ENCODE results near the gene TMEM8B. TPM values are rescaled to one million over a fixed set of nuclear protein-coding genes. Genes with fewer than 3 reads are reported as not detected.

TMEM8B gene
- 5.6 TPM for total RNA-seq

- peak; percentile 92 for DNase-seq
Measured at GRCh38 chr9:35829084-35829763, at the start of gene TMEM8B. Gene TMEM8B (plus strand): TSS chr9:35829228. CDS start chr9:35829448, 220 bp downstream.

- DNase-seq, result no peak
Measured at GRCh38 chr9:35781066-35781465, 48.0 kb upstream of the TMEM8B start.

- DNase-seq, result no peak
Measured at GRCh38 chr9:35783418-35783817, 45.6 kb upstream of the TMEM8B start.

- DNase-seq, result no peak
Measured at GRCh38 chr9:35789541-35789940, 39.5 kb upstream of the TMEM8B start.

- no peak for DNase-seq
Measured at GRCh38 chr9:35790025-35790384, 39.0 kb upstream of the TMEM8B start.

- peak; percentile 75 for DNase-seq
Measured at GRCh38 chr9:35790385-35791296, 38.4 kb upstream of the TMEM8B start.

GRCh38 chr9:35791297-35791921 lies 37.6 kb upstream of the TMEM8B start, which contains the start of gene NPR2:
Gene NPR2 (plus strand): TSS chr9:35791591. CDS start chr9:35792409, 818 bp downstream.
- DNase-seq, result no peak

GRCh38 chr9:35792024-35792813 lies 36.8 kb upstream of the TMEM8B start:
- DNase-seq, result no peak

GRCh38 chr9:35792826-35793225 lies 36.2 kb upstream of the TMEM8B start:
- DNase-seq, result no peak

- no peak for DNase-seq
Measured at GRCh38 chr9:35793461-35793860, 35.6 kb upstream of the TMEM8B start.

- no peak for DNase-seq
Measured at GRCh38 chr9:35795695-35796094, 33.3 kb upstream of the TMEM8B start.

GRCh38 chr9:35797311-35798109 lies 31.5 kb upstream of the TMEM8B start:
- no peak for DNase-seq

- DNase-seq, result no peak
Measured at GRCh38 chr9:35798658-35799374, 30.2 kb upstream of the TMEM8B start.

- DNase-seq, result no peak
Measured at GRCh38 chr9:35800530-35800929, 28.5 kb upstream of the TMEM8B start.

GRCh38 chr9:35801328-35802128 lies 27.5 kb upstream of the TMEM8B start:
- no peak for DNase-seq

GRCh38 chr9:35806101-35806500 lies 22.9 kb upstream of the TMEM8B start:
- no peak for DNase-seq

GRCh38 chr9:35808433-35808832 lies 20.6 kb upstream of the TMEM8B start:
- no peak for DNase-seq

GRCh38 chr9:35810122-35810521 lies 18.9 kb upstream of the TMEM8B start:
- no peak for DNase-seq

GRCh38 chr9:35811381-35812024 lies 17.5 kb upstream of the TMEM8B start:
- DNase-seq, result no peak

Data from occipital lobe (tissue), 2 donors.